Nucleus accumbens (tissue), 56 donors: Measurements from ENCODE around the gene RLBP1.
A peak's percentile ranks its signal among the peaks of the same experiment; 100 is the strongest.

Experiments used
- DNase-seq, 56 donors: peaks; one replicate each; lab custom pipeline; 2025; lab: John Stamatoyannopoulos, UW

RLBP1 gene

DNA sequence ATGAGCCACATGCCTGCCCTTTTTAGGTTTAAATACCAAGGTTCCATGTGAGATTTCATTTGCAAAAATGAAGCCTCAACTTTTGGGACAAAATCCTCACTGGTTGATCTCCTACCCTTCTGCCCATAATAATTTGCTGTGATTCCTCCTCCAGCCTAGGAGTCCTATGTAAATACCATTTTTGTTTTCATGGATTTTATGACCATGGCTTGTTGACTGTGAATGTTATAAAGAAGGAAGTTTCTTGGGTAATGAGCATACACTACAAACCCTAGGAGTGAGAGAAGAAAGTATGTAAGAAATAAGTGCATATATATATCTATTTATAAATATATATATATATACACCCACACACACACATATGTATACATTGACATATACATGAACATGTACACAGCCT is 13.1 kb downstream of the RLBP1 start:
- no peak for DNase-seq

DNA sequence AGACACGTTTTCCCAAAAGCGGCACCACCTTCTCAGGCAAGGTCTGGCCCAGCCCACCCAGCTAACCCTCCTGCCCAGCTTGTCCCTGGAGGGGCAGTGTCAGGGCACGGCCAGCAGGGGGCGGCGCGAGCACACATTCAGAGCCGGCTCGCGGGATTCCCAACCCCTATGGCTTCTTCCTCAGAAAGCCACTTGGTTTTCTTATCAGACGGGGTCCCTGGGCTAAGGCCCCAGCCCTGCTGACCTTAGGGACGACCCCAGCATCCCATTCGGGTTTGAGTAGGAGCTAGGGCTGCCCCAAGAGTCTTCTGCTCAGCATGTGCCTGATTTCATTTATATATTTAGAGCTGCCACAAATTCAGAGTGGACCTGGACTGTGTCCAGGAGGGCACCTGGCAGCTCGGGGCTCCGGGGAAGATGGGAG is 14.5 kb downstream of the RLBP1 start:
- peak in 51 of 56 donors; percentile 19 to 87 (median 64) for DNase-seq

DNA sequence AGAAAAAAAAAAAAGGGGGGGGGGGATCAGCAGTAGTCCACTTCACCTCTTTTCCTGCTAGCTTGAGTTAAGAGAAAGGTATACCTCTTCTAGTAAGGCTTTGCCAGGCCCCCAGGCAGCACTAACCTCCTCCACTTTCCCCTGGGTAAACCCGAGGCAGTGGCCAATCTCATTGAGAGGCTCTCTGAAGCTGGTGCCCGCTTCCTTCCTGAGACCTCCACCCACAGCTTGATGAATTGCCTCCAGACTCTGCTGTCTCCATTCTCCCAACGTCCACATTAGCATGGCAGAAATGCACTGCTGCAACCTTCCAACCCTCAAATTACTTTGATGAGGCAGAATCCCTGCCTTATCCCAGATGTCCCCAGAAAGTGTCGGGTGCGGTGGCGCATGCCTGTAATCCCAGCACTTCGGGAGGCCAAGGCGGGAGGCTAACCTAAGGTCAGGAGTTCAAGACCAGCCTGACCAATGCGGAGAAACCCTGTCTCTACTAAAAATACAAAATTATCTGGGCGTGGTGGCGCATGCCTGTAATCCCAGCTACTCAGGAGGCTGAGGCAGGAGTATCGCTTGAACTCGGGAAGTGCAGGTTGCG is 15.3 kb downstream of the RLBP1 start:
- no peak for DNase-seq

DNA sequence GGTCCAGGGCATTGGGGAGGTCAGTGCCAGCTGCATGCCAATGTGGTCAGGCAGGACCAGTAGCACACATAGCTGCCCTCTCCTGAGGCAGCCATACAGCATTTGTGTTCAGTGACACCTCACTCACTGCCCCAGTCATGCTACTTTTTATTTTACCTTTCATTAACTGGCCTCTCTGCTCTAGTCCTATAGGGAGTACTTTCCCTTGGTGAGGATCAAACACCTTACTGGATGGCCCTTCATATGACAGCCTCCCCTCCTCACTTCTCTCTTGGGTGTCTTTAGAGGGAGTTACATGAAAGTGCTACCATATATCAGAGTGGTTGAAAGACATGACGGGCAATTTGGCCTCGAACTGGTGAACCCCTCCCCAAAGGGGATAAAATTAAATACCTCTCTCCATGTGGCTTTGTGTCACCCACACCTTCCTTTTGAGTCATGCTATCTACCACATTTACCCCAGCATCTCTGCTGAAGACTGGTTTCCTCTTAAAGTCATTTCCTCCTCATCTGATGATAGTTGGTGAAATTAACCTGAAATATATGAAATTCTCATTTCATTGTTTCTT is 17.6 kb downstream of the RLBP1 start:
- no peak for DNase-seq

DNA sequence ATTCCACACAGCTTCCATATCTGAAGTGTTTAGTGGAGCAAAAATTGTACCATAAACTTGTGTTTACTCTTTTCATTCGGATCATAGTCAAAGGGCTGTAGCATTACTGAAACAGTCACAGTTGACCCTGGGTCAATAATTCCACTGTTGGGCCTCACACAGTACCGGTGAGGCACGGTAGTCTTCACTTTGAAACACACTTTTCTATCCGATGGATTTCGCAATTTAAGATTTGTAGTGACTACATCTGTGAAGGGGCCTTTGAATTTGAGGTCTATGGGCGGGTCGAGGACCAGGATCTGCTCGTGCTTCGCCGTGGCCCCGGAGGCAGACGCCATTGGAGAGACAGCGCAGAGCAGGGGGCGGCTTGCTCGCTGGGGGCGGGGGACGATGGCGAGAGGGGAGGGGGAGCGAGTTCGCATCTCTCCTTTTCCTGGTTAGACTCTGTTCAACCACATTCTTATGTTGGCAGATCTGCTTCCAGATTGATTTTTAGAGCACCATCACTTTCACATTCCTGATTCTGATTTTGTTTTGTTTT is 19.8 kb downstream of the RLBP1 start:
- DNase-seq = no peak

DNA sequence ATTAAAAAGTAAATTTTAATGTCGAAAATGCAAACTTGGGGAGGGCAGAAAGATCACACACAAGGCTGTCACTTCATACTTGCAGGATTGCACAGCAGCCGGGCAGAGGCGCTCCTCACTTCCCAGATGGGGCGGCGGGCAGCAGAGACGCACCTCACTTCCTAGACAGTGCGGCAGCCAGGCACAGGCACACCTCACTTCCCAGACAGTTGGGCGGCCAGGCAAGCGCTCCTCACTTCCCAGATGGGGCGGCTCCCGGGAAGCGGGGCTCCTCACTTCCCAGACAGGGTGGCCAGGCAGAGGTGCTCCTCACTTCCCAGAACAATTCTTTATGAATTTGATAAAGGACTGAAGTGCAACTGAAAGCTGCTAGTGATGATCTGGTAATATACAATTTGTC is 21.2 kb downstream of the RLBP1 start:
- peak in 1 of 56 donors; percentile 12 for DNase-seq

DNA sequence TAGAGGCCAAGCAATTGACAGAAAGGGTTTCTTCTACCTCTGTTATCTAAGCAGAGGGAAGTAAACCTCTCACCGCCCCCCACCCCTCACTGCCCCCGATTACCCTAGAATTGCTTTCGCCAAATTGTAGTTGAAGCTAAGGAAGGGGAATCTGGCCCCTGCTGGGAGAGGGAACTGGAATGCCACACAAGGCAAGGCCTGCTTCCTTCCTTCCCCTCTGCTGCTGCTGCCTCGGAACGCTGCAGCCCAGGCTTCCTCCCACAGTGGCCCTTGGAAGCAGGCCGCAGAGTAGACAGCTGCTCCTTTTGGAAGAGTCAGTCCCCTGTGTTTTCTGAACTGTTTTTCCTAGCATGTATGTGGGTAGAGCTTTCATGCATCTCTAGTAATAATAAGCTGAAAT is 21.6 kb downstream of the RLBP1 start:
- DNase-seq = peak in 16 of 56 donors; percentile 9 to 46 (median 28)

DNA sequence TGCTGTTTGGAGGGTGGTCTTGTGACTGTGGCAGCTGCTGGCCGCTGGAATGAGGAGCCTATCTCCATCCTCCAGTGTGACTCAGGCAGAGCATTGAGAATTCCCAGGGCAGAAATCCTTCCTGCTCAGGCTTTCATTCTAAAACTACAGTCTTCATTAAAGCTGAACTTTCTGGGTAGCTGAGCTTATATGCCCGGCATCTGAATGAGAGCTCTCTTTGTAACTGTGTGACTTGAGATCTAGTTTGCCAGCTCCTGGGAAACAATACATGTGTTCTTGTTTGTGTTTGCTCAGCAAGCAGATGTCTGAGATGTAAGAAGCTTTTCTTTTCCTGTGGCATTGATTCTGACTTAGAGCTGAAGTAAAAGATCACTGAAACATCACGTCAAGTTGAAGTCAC is 22.4 kb downstream of the RLBP1 start:
- peak in 30 of 56 donors; percentile 7 to 67 (median 34) for DNase-seq

DNA sequence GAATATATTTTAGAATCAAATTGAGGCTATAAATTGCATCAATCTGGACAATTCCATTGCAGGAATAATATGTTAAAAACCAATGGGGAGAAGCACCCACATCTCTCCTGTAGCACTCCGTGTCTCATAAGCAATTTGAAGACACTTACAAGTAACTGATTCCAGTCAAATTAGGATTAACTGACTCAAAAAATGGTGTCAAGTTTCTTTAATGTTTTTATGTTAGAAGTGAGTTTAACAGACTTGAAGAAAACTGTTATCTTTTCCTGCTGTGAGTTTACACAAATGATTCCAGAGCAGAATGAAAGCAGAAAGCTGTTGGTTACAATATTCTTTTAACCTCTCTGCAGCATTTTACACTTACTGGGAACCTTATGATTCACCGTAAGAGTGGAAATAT is 23.2 kb downstream of the RLBP1 start:
- no peak for DNase-seq

DNA sequence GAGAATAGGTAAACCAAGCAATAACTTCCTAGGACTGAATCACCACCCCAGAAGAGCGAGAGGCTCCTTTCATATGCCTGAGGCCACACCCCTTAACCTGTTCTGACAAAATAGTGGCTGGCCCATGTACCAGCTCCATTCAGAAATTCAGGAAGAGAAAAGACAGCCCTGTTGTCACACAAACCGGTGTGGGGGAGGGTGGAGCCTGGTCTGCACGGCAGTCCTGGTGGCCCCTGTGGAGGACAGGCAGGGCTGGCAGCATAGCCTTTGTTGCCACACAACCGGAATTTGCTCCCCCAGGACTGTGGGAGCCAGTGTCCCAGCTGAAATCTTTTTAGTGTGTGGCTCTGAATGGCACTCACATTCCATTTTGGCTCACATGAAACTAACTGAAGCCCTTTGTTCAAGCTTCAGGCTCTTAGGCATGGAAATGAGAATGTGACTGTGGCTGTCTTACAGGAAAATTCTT is 23.8 kb downstream of the RLBP1 start:
- DNase-seq = peak in 54 of 56 donors; percentile 15 to 87 (median 69)

DNA sequence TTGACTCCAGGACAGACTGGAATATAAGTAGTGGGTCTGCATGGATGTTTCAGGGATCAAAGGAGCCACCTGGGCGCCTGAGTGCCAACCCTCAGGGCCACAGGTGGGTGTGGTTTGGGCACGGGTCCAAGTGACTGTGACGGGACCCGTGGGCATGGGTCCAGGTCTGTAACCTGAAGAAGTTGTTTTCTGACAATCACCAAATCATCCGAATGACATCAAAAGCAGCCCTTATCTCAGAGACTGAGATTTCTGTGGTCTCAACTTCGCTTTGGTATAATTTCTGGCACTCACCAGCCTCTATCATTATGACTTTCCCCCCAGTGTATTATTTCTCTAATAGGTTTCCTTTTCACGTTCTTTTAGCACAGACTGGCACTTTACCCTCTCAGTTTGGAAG is 24.4 kb downstream of the RLBP1 start:
- peak in 1 of 56 donors; percentile 13 for DNase-seq

DNA sequence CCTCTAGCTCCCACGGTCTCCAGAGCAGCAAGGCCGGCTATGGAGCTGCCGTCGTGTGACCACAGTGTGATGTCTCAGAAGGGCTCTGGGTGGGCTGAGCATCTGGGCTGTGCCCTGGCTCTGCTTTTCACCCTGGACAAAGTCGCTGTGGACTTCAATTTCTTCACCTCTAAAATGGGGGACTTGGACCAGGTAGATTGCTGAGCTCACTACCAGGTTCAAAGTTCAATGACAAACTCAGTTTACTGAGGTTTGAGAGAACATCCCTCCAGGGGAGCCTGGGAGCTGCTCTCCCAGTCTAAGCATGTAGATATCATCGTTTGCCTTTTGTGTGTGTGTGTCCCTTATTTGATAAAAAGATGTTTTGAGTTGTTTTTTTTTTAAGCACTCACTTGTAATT is 25.1 kb downstream of the RLBP1 start:
- no peak for DNase-seq

DNA sequence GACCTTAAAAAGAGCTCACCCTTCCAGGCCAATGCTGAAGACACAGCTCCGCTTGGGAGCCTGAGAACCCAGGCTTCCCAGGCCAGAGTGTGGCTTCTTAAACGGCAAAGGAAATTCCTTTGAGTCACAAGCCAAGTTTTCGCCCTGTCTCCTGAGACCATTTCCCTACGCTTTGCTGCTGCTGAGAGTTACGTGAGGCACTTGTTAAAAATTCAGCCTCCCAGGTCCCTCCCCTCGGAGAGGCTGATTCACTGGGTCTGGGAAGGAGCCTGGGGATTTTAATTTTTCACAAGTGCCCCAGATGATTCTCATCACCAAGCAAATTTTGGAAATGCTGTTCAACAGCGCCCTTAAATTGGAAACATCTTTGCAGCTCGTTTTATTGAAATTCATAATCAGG is 25.5 kb downstream of the RLBP1 start:
- DNase-seq = no peak

DNA sequence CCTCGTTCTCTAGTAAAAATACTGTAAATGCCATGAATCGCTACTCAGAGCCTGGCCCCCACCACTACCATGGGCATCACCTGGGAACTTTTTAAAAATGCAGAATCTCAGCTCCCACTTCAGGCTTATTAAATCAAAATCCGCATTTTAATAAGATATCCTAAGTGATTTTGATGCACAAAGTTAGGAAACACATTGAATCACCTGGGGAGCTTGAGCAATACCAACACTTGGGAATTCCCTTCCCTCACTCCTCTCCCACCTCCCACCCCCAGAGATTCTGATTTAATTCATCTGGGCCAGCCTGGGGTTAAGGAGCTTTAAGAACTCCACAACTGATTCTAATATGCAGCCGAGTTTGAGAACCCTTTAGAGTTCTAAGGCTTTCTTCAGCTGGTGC is 26.8 kb downstream of the RLBP1 start:
- peak in 6 of 56 donors; percentile 7 to 32 (median 16) for DNase-seq

DNA sequence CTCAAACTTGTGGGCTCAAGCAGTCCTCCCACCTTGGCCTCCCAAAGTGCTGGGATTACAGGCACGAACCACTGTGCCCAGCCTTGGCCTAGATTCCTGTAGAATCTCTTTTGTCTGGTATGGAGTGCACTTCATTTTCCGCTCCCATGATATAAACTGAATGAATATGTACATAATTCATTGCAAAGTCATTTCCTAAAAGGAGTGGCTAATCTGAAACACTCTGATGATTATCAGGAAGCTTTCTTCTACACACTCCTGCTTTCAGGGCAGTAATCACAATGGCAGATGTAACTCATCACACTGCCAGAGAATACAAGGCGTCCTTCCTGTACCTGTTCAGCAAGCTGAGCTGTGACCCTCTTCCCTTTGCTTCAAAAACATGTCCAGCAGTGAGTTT is 28.6 kb downstream of the RLBP1 start:
- no peak for DNase-seq

DNA sequence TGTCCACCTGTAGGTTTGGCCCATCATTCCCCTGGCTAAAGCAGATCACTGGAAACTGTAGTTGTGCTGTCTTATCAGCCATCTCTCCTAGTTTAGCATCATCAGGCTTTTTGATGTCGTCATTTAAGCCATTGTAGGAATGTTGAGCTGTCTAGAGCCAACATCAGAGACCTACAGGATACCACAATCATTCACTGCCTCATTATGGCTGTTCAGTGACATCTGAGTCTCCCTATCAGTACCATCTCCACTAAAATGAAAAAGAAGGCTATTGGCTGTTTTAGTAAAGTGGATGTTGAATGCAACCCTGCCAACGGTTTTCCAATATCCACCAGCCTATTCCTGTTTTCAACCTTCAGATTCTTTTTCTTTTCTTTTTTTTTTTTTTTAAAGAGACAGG is 29.2 kb downstream of the RLBP1 start:
- no peak for DNase-seq

DNA sequence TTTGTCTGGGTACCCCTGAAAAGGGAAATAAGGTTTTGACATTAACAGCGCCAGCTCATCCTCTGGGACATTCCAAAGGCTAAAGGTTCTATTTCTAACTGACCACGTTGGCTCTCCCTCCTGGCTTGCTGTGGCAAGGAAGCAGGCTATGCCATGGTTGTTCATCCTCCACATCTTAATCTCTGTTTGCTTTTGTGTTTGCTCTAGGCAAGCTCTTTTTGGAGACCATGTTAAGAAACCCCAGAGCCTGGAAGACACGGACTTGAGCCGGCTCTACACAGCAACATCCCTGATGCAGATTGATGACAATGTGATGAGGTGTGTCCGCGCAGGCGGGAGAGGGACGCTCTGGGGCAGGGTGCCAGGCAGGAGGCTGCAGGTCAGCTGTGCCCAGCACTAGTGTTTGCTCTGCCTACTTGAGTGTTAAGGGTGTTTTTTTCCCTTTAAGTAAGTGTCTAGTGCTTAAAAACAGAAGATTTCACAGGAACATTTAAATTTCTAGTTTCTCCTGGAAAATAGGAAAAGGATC is 33.3 kb downstream of the RLBP1 start:
- no peak for DNase-seq

DNA sequence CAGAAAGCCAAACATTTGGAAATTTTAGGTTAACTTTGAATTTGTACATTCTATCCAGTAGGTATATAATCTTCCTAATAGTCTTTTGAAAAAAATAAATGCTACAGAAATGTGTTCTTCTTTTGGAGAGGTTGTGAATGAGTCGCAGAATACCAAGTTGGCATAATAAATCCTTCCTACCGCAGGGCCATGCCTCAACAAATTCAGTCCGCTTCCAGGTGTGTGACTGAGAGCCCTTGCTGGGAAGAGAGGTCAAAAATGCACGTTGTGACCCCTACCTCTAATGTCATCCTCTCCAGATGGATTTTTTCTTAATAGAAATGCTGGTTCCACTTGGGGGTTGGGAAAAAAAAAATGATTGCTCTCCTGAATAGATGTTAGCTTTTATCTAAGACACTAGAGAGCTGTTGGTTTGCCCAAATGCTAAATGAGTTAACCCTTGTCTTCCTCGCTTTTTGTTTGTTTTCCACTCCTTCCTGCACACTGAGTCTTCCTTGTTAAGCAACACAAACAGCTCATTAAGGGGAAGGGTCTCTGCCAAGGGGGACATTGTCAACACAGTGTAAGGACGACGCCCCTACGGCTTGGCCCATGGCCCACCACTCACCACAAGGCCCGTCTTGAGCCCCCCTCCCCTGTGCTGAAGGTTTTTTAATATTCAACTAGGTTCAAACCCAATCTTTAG is 33.9 kb downstream of the RLBP1 start:
- DNase-seq = no peak

DNA sequence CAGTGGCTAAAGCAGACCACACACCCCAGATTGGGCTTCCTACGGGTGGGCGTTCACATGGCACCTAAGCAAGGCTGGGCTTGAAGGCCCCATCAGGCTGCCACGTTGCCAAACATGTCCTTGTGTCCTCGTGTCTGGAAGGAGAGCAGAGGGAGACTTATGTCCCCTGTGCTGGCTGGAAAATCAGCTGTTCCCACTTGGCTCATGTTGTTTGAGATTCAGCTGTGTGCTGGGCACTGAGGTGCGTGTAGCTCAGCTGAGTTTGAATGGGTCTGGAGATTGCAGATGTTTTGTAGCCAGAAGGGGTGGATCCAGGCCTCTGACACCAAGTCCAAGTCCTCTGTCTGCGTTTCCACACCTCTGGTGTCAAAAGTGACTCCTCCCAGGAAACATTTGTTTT is 34.6 kb downstream of the RLBP1 start:
- peak in 1 of 56 donors; percentile 12 for DNase-seq

DNA sequence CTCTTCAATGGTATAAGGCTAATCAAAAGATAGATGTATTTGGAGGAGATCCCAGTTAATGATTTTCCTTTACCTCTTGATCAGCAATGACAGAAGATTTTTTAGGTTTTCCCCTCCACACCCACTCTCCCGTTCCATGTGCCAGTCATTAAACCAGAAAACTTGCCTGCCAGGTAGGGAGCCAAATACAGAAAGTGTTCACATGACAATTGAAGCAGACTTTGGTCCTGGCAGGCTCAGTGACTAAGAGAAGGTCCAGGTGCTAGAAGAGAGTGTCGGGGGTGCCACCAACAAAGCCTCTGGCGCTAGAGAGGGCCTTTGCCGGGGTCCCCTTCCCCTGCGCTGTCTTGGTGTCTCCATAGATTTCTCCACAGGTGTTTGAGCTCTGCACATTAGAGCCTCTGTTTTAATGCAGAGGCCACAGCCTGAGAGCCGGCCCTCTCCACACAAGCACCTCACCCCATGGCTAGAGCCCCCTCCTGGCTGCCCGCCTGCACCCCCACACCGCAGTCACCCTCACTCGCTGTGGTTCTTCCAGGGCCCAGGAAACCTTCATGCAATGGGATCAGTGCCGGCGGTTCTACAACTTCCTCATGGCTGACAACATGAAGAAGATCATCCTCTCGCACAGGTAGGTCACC is 36.4 kb downstream of the RLBP1 start:
- DNase-seq = no peak

DNA sequence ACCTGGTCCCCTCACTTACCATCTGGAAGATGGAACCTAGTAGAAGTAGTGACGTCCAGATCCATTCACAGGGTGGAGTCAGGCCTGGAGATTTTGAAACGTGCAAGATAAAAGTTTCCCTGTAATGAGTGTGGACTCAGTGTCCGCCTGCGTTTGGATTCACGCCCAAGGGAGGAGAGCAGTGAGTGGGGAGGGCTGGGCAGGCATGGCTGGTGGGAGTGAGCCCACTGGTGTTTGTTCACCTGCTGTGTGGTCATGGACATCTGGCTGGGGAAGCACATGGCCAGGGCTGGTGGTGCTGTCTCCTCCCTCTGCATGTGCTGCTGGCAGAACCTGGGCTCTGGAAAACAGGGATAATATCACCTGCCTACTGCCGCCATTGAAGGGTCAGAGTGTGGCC is 37.0 kb downstream of the RLBP1 start:
- DNase-seq = no peak
